GM18861 (cell line): ENCODE measurements around the gene CTCFL.

Source experiments
- ATAC-seq: cut with Tn5 transposase; IDR thresholded peaks from one replicate; pipeline ENCODE4 v1.9.1; 2021; ENCODE audit not compliant: unreplicated experiment

CTCFL gene

GRCh38 chr20:57449398-57450354, 75.3 kb downstream of the CTCFL start:
- ATAC-seq: no peak

- ATAC-seq: no peak
Measured at GRCh38 chr20:57448764-57449354, 76.1 kb downstream of the CTCFL start.
